Activated CD8-positive, alpha-beta T cell treated with anti-CD3 and anti-CD28 coated beads, Interleukin-2, amount 10 ng/mL, durations not matched to agents 7 days and 5 days (primary cell): ENCODE results near the gene UMAD1. TPM values are rescaled to one million over a fixed set of nuclear protein-coding genes. Genes with fewer than 3 reads are reported as not detected.

ENCODE experiments used
- ATAC-seq: fragments of 150-1000 bp; cut with Tn5 transposase; one replicate; pipeline ENCODE4 v1.10.0; 2021; ENCODE audit warnings: moderate library complexity
- CTCF ChIA-PET: fragments of 350-600 bp; sonication (Branson Sonifier 250); formaldehyde crosslinking; loops from one replicate; lab custom pipeline; 2021; ENCODE audit warnings: antibody characterized with exemption; lab: Charles Lee
- POLR2A ChIA-PET: fragments of 350-600 bp; sonication (Branson Sonifier 250); formaldehyde crosslinking; loops from one replicate; lab custom pipeline; 2021; ENCODE audit warnings: antibody characterized with exemption; lab: Charles Lee
- DNase-seq: peaks from one replicate; pipeline ENCODE4 v3.0.0-alpha.2; 2020
- H3K27ac Mint-ChIP-seq: one replicate; pipeline ENCODE4 v1.8.0; 2021; ENCODE audit warnings: mild to moderate bottlenecking, mixed read lengths
- H3K27me3 Mint-ChIP-seq: one replicate; pipeline ENCODE4 v1.8.0; 2021; ENCODE audit warnings: low read depth, mixed read lengths
- H3K36me3 Mint-ChIP-seq: one replicate; pipeline ENCODE4 v1.8.0; 2021; ENCODE audit warnings: low read depth, mixed read lengths
- H3K4me1 Mint-ChIP-seq: one replicate; pipeline ENCODE4 v1.8.0; 2021; ENCODE audit warnings: low read depth, mixed read lengths
- H3K4me3 Mint-ChIP-seq: one replicate; pipeline ENCODE4 v1.8.0; 2021; ENCODE audit warnings: mild to moderate bottlenecking, mixed read lengths
- H3K9me3 Mint-ChIP-seq: one replicate; pipeline ENCODE4 v1.8.0; 2022; ENCODE audit warnings: mixed read lengths; ENCODE audit not compliant: insufficient read depth
- total RNA-seq, 2 experiments: library from RNA; stranded (reverse); gene quantifications; one replicate each; pipeline ENCODE4 v1.2.3, GENCODE V29; 2021

UMAD1 gene
- total RNA-seq, 2 experiments from 2014 or later: 11.9 to 12.3 TPM

DNA sequence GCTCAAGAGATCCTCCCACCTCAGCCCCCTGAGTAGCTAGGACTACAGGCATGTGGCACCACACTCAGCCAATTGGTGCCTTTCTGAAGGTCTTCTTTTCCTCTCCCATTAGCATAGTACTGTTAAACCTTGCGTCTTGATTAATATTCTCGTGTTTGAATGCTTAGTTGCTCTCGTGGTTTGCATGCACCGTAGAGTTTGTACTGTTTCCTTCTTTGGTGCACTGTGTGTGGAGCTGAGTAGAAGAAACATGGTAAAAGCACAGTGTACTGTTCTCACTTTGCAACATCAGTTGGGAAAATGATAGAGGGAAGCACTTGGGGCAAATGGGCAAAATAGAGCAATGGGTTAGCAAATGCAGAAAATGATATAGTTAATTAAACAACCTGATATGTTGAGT lies 105.4 kb downstream of the UMAD1 start:
- Mint-ChIP-seq H3K27ac (no peak overlapping the region), H3K27me3 (no peaks in the 10 kb centered on the region), H3K9me3 (no peaks in the 10 kb centered on the region), H3K4me1 (peaks cover 6% of the 10 kb centered on the region), H3K36me3 (no peaks in the 10 kb centered on the region), H3K4me3 (no peak overlapping the region)
- ChIA-PET POLR2A (no interaction called here), CTCF (interaction anchor here (0.7 to 1.2 kb wide), 3 partner anchors 27 to 290 kb away, joined by 3 read pairs; no protein-coding TSS in a partner anchor)
- ATAC-seq (no peak), DNase-seq (no peak)

DNA sequence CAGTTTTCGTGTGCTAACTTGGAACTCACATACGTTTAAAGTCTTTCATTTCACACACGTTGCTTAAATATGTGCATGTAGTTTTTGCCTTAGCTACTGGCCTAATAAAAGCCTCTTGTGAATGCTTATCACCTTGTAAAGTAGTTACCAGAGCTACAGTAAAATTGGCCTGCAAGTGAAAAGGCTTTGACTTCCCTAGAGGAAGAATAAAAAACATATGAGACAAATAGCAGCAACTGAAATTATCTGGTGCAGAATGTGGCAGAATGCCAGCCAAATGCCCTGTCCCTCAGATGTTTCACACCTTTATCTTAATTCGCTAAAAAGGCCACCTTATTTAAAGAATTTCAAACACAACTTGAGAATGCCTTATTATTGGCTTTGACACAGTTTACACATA lies 105.9 kb downstream of the UMAD1 start:
- H3K4me3 Mint-ChIP-seq: no peak overlapping the region
- DNase-seq (no peak), ATAC-seq (no peak)
- no peaks in the 10 kb centered on the region for H3K36me3 Mint-ChIP-seq
- no peak overlapping the region for H3K27ac Mint-ChIP-seq
- H3K9me3 Mint-ChIP-seq: no peaks in the 10 kb centered on the region
- H3K27me3 Mint-ChIP-seq: no peaks in the 10 kb centered on the region
- ChIA-PET POLR2A (no interaction called here), CTCF (interaction anchor here (1.1 kb wide), 1 partner anchor 27 kb away, joined by 3 read pairs; no protein-coding TSS in a partner anchor)
- peaks cover 10% of the 10 kb centered on the region for H3K4me1 Mint-ChIP-seq

GRCh38 chr7:7750571-7751242 lies 110.2 kb downstream of the UMAD1 start:
- Mint-ChIP-seq H3K4me3 (no peak overlapping the region), H3K36me3 (no peaks in the 10 kb centered on the region), H3K27ac (no peak overlapping the region), H3K27me3 (no peaks in the 10 kb centered on the region), H3K4me1 (peaks cover 13% of the 10 kb centered on the region), H3K9me3 (no peaks in the 10 kb centered on the region)
- no peak for DNase-seq
- ChIA-PET CTCF (interaction anchor here (0.7 to 1.8 kb wide), 4 partner anchors 11 to 545 kb away, joined by 3 to 6 read pairs (median 4); no protein-coding TSS in a partner anchor), POLR2A (no interaction called here)
- ATAC-seq: no peak

DNA sequence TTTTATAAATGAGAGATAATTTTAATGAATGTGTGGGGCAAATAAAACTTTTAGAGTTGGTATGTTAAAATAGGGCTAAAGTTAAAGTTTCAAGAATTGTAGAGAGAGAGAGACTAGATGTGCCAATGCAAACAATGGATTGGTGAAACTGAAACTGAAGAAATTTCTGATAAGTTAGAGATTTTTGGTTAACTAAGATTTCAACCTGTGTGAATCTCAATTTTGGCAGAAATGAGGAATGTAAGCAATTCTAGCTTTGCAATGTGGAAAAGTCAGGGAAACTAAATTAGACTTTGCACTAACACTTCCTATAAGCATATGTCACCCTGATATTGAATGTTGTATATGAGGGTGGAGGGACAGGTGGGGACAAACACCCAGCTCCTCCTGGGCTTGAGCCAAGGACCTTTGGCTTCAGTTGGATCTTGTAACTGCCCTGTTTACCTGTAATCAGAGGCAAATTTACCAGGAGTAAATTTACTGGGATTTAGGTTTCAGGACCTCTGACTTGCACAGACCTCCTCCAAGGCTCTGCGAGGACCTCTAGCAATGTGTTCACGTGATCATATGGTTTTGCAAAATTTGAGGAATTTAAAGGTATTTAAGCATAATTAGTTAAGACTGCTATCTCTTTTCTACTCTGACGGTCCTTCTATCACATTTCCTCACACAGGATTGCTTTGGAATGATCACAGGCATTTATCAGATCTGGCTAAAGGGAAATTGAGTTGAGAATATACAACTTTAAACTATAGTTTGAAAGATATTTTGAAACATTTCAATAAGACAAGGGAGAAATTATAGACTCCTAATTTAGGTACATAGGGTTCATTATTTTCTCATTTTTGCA lies 110.9 kb downstream of the UMAD1 start:
- Mint-ChIP-seq H3K4me3 (no peak overlapping the region), H3K27me3 (no peaks in the 10 kb centered on the region), H3K27ac (no peak overlapping the region), H3K9me3 (no peaks in the 10 kb centered on the region), H3K36me3 (no peaks in the 10 kb centered on the region), H3K4me1 (peaks cover 13% of the 10 kb centered on the region)
- CTCF ChIA-PET: interaction anchor here (1.2 to 1.8 kb wide), 3 partner anchors 15 to 545 kb away, joined by 3 to 6 read pairs (median 4); no protein-coding TSS in a partner anchor
- no peak for DNase-seq
- POLR2A ChIA-PET: no interaction called here
- ATAC-seq: no peak

GRCh38 chr7:7756577-7756976 lies 116.0 kb downstream of the UMAD1 start:
- no peak for ATAC-seq
- H3K27ac Mint-ChIP-seq: no peak overlapping the region
- no peaks in the 10 kb centered on the region for H3K9me3 Mint-ChIP-seq
- H3K4me3 Mint-ChIP-seq: no peak overlapping the region
- H3K4me1 Mint-ChIP-seq: peaks cover 8% of the 10 kb centered on the region
- H3K27me3 Mint-ChIP-seq: no peaks in the 10 kb centered on the region
- ChIA-PET POLR2A (no interaction called here), CTCF (interaction anchor here (2.1 kb wide), 1 partner anchor 76 kb away, joined by 9 read pairs; no protein-coding TSS in a partner anchor)
- H3K36me3 Mint-ChIP-seq: no peaks in the 10 kb centered on the region
- no peak for DNase-seq

DNA sequence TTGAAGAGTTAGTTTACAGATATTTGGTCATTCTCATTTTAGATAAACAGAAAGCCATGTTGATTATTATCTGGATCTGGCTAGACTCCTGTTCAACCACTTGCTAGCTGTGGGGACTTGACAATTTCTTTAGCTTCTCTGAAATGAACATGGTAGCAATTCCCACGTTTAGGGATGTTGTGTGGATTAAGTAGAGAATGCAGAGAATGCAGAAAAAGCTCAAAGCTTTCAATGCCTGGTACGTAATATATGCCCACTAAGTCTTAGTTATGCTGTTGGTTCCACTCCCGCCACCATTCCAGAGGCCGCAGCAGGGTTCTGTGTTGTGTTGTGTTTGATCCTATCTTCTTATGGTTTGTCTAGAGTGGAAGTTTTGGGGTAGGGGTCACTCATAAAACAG lies 117.0 kb downstream of the UMAD1 start:
- no peak for ATAC-seq
- DNase-seq: no peak
- Mint-ChIP-seq H3K27ac (no peak overlapping the region), H3K4me1 (peaks cover 10% of the 10 kb centered on the region), H3K27me3 (no peaks in the 10 kb centered on the region), H3K9me3 (no peaks in the 10 kb centered on the region), H3K4me3 (no peak overlapping the region), H3K36me3 (no peaks in the 10 kb centered on the region)
- POLR2A ChIA-PET: no interaction called here
- CTCF ChIA-PET: interaction anchor here (1.2 to 2.1 kb wide), 3 partner anchors 77 to 538 kb away, joined by 3 to 9 read pairs (median 3); no protein-coding TSS in a partner anchor

DNA sequence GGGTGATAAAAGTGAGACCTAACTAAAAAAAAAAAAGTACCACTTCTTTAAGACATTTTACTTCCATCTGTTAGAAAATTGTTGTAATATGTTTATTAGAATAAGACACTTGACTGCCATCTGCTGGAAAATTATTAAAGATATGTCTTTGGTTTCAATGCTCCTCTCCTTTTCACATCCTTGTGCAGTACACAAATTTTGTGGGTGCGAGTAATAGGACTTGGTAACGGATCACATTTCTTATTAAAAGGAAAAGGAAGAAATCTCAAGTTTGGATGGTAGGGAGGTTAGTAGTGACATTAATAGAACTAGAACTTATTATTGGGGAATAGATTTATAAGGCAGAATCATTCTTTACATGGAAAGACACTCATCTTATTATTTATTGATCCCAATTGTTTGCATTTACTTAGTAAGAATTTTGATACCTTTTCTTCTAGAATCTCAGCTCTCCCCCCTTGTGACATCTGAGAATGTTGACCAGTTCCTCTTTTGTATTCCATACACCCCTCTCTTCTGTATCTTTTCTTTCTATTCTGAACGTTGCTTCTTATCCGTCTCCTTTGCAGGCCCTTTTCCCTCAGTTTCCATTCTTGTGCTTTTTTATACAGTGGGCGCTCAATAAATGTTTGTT lies 120.9 kb downstream of the UMAD1 start:
- no peaks in the 10 kb centered on the region for H3K9me3 Mint-ChIP-seq
- H3K4me1 Mint-ChIP-seq: peaks cover 28% of the 10 kb centered on the region
- peak overlapping the region; percentile 90 for H3K27ac Mint-ChIP-seq
- H3K4me3 Mint-ChIP-seq: peak overlapping the region; percentile 83
- DNase-seq (no peak), ATAC-seq (peak; percentile 35)
- POLR2A ChIA-PET: no interaction called here
- H3K27me3 Mint-ChIP-seq: no peaks in the 10 kb centered on the region
- CTCF ChIA-PET: interaction anchor here (0.8 to 3.3 kb wide), 17 partner anchors 10 to 454 kb away, joined by 3 to 60 read pairs (median 4); partner anchors contain the start of gene UMAD1
- H3K36me3 Mint-ChIP-seq: no peaks in the 10 kb centered on the region

DNA sequence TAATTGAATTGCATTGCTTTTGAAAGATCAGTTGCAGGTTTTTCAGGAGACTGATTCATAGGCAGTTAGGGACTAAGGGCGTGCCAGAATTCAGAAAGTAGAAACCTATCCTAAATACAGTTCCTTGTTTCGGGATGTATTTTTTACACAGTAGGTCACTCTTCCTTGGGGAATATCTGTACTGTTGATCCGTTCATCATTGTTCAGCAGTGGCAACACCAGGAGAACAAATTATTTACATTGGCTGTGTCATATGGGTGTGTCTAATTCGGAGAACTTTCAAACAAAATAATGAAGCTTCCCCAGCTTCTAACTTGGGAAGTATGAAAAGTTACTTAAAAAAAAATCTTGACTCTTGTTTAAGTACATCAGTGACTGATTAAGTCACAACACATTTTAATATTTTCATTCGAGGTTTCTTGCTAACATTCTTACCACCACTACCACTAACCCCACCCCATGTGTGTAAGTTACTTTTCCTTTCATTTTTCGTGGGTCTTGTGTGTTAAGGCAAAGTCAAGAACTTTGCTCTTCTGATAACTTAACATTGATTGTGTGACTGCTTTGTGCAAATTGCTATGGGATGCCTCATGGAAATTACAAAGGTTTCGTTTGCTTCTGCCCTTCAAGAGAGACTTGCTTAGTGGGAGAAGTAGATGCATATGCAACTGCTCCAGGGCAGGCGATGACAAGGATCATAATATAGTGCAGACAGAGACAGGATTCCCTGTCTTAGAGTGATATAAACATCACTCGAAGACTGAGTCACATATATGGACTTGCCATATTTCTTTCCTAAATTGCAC lies 121.6 kb downstream of the UMAD1 start:
- Mint-ChIP-seq H3K36me3 (no peaks in the 10 kb centered on the region), H3K4me3 (peak overlapping the region; percentile 83), H3K9me3 (no peaks in the 10 kb centered on the region), H3K27ac (peak overlapping the region; percentile 90), H3K4me1 (peaks cover 28% of the 10 kb centered on the region), H3K27me3 (no peaks in the 10 kb centered on the region)
- ChIA-PET POLR2A (no interaction called here), CTCF (interaction anchor here (1.1 to 3.3 kb wide), 10 partner anchors 10 to 453 kb away, joined by 3 to 60 read pairs (median 6); partner anchors contain the start of gene UMAD1)
- DNase-seq: peak; percentile 52
- peak; percentile 90 for ATAC-seq

- peak overlapping the region; percentile 16 for H3K27ac Mint-ChIP-seq
- POLR2A ChIA-PET: interaction anchor here (0.7 to 1.4 kb wide), 4 partner anchors 84 to 488 kb away, joined by 3 to 5 read pairs (median 4); partner anchors contain the start of gene UMAD1
Observed at GRCh38 chr7:7764520-7765396, 124.2 kb downstream of the UMAD1 start.

DNA sequence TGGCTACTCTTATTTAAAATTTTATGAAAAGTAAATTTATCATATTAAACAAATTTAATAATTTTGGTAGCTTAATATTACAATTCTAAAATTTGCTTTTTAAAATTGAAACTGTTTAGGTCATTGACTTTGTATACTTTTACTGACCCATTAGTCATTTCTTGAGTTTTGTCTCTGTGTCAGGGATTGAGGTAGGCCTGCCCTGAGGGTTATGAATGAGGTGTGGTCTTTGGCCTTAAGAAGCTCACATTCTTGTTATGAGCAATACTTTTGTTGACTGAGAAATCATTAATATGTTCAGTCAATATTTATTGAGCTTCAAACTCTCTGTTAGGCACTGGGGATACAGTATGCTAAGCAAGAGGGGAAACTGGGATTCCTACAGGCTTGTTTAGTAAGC lies 124.9 kb downstream of the UMAD1 start:
- Mint-ChIP-seq H3K27ac (no peak overlapping the region), H3K4me3 (no peak overlapping the region), H3K36me3 (no peaks in the 10 kb centered on the region), H3K27me3 (no peaks in the 10 kb centered on the region), H3K4me1 (peaks cover 28% of the 10 kb centered on the region), H3K9me3 (no peaks in the 10 kb centered on the region)
- POLR2A ChIA-PET: interaction anchor here (1.4 kb wide), 2 partner anchors 125 to 205 kb away, joined by 3 to 5 read pairs; partner anchors contain the start of gene UMAD1
- CTCF ChIA-PET: interaction anchor here (0.6 to 3.2 kb wide), 16 partner anchors 8 to 452 kb away, joined by 3 to 29 read pairs (median 4); partner anchors contain the start of gene UMAD1
- no peak for ATAC-seq
- no peak for DNase-seq

More at GRCh38 chr7:7764520-7765396, 124.2 kb downstream of the UMAD1 start:
- no peak overlapping the region for H3K4me3 Mint-ChIP-seq
- DNase-seq (no peak), ATAC-seq (peak; percentile 46)
- CTCF ChIA-PET: interaction anchor here (0.6 to 3.2 kb wide), 19 partner anchors 8 to 452 kb away, joined by 3 to 29 read pairs (median 4); partner anchors contain the start of gene UMAD1
- H3K36me3 Mint-ChIP-seq: no peaks in the 10 kb centered on the region
- H3K4me1 Mint-ChIP-seq: peaks cover 28% of the 10 kb centered on the region
- no peaks in the 10 kb centered on the region for H3K9me3 Mint-ChIP-seq
- H3K27me3 Mint-ChIP-seq: no peaks in the 10 kb centered on the region
